K562 (cell line): ENCODE results near the gene SLC6A4. TPM values are rescaled to one million over a fixed set of nuclear protein-coding genes. Genes with fewer than 3 reads are reported as not detected.

Experiments used
- ATAC-seq: fragments of 200-7000 bp; cut with Tn5 transposase; 3 replicates; pipeline ENCODE4 v1.9.1; 2020; ENCODE audit warnings: moderate library complexity
- BruUV-seq: library from RNA; stranded (reverse); fragments of 400-500 nt; replicated peaks from 2 replicates; lab custom pipeline; 2021; lab: Mats Ljungman, UMichigan
- CTCF ChIA-PET: fragments of 300-600 bp; formaldehyde crosslinking; extraction: SDS; loops from one replicate; lab custom pipeline; 2021; ENCODE audit warnings: low intra/inter-chr PET ratio; lab: Yijun Ruan, JAX
- POLR2A ChIA-PET: fragments of 300-600, 350-650 bp; sonication (Branson Sonifier 250); formaldehyde crosslinking; extraction: SDS; loops from one replicate; lab custom pipeline; 2021; ENCODE audit warnings: antibody characterized with exemption, inconsistent platforms; lab: Yijun Ruan, JAX
- DNase-seq, 4 experiments: peaks; one replicate each; pipeline versions ENCODE4 v3.0.0 to v3.0.0-alpha.2; 2011 to 2018; ENCODE audit warnings: low spot score in 3 of 4, mixed read lengths in 3 of 4; ENCODE audit errors: extremely low read depth in 1 of 4
- FAIRE-seq: peaks from 2 replicates; lab custom pipeline; 2011; peaks lifted over from hg19 to GRCh38; lab: Jason Lieb, UNC
- H2AFZ ChIP-seq: 2 replicates; pipeline ENCODE4 v1.6.0; 2011; ENCODE audit warnings: low read depth, low read length, control low read depth, inconsistent platforms
- H3K27ac ChIP-seq: fragments of 200-600 bp; 3 replicates; pipeline ENCODE4 v1.8.0; 2011; ENCODE audit warnings: low read depth, mild to moderate bottlenecking, control low read depth, inconsistent platforms, low read length, moderate library complexity, mixed read lengths; ENCODE audit errors: extremely low read depth
- H3K27me3 ChIP-seq, 2 experiments: fragments of 300-600 bp in 1 of 2; 2 replicates in 1 of 2; 3 replicates in 1 of 2; pipeline versions ENCODE4 v1.6.0 to v1.8.0; 2011; ENCODE audit warnings: inconsistent platforms in 2 of 2, low read length in 2 of 2, mild to moderate bottlenecking in 1 of 2, mixed read lengths in 1 of 2, moderate library complexity in 1 of 2; ENCODE audit not compliant: control insufficient read depth in 2 of 2, insufficient read depth in 2 of 2
- H3K36me3 ChIP-seq: fragments of 300-600 bp; 3 replicates; pipeline ENCODE4 v1.8.0; 2011; ENCODE audit warnings: mild to moderate bottlenecking, low read length, inconsistent platforms; ENCODE audit not compliant: control insufficient read depth, insufficient read depth
- H3K4me1 ChIP-seq, 2 experiments: fragments of 200-600 bp in 1 of 2; replicated peaks in 1 of 2; 2 replicates in 1 of 2; 3 replicates in 1 of 2; pipeline versions ENCODE4 v1.5.1 to v1.8.0; 2011; ENCODE audit warnings: inconsistent platforms in 2 of 2, low read length in 2 of 2, mild to moderate bottlenecking in 1 of 2, mixed read lengths in 1 of 2, moderate library complexity in 1 of 2; ENCODE audit not compliant: control insufficient read depth in 2 of 2, insufficient read depth in 2 of 2
- H3K4me2 ChIP-seq: 2 replicates; pipeline ENCODE4 v1.6.1; 2011; ENCODE audit warnings: low read length, control low read depth, inconsistent platforms, mixed read lengths; ENCODE audit not compliant: insufficient read depth
- H3K4me3 ChIP-seq: fragments of 200-600 bp; sonication (generic), shearing (Covaris generic); 2 replicates; pipeline ENCODE4 v1.5.1; 2016; ENCODE audit warnings: control low read depth, inconsistent platforms
- H3K79me2 ChIP-seq: fragments of 200-600 bp; 3 replicates; pipeline ENCODE4 v1.8.0; 2011; ENCODE audit warnings: low read length, inconsistent platforms; ENCODE audit not compliant: control insufficient read depth, insufficient read depth
- H3K9ac ChIP-seq, 2 experiments: 2 replicates each; pipeline versions ENCODE4 v1.6.0 to v1.6.1; 2011; ENCODE audit warnings: low read depth in 2 of 2, low read length in 2 of 2, control low read depth in 1 of 2, inconsistent platforms in 1 of 2, mild to moderate bottlenecking in 1 of 2, mixed read lengths in 1 of 2; ENCODE audit not compliant: insufficient read depth in 1 of 2
- H3K9me1 ChIP-seq: one replicate; pipeline ENCODE4 v1.6.0; 2011; ENCODE audit warnings: inconsistent platforms, mild to moderate bottlenecking, low read length, moderate library complexity; ENCODE audit not compliant: control insufficient read depth, insufficient read depth
- H3K9me3 ChIP-seq: replicated peaks from 2 replicates; pipeline ENCODE4 v1.5.1; 2011; ENCODE audit warnings: low read depth, low read length, inconsistent platforms; ENCODE audit not compliant: control insufficient read depth, insufficient read depth
- H4K20me1 ChIP-seq: replicated peaks from 2 replicates; pipeline ENCODE4 v1.6.1; 2011; ENCODE audit warnings: low read length, inconsistent platforms, mixed read lengths; ENCODE audit not compliant: control insufficient read depth, insufficient read depth
- ATF2 ChIP-seq: sonication (generic); formaldehyde crosslinking; IDR thresholded peaks from 2 replicates; pipeline ENCODE4 v1.8.1; 2022; ENCODE audit warnings: missing genetic modification reagents
- FOXA3 ChIP-seq, 2 experiments: fragments of 450-650 bp in 1 of 2; sonication (generic) in 1 of 2; formaldehyde crosslinking; IDR thresholded peaks in 1 of 2; conservative IDR thresholded peaks in 1 of 2; 2 replicates each; pipeline versions ENCODE4 v1.4.0 to v1.8.0; 2020 to 2022; ENCODE audit warnings: mild to moderate bottlenecking in 2 of 2, missing genetic modification reagents in 1 of 2
- HMGN3 ChIP-seq: IDR thresholded peaks from 2 replicates; pipeline ENCODE4 v1.6.1; 2011; ENCODE audit warnings: borderline replicate concordance, low read depth, mild to moderate bottlenecking, mixed read lengths, low read length; ENCODE audit not compliant: insufficient read length; ENCODE audit errors: extremely low read depth
- KLF13 ChIP-seq: fragments of 450-650 bp; IDR thresholded peaks from 2 replicates; pipeline ENCODE4 v1.6.1; 2016; ENCODE audit warnings: missing genetic modification characterization, low read depth, mild to moderate bottlenecking, missing compliant biosample characterization, moderate library complexity, borderline replicate concordance
- NFIC ChIP-seq: fragments of 450-650 bp; IDR thresholded peaks from 2 replicates; pipeline ENCODE4 v1.6.1; 2017; ENCODE audit warnings: mild to moderate bottlenecking, inconsistent platforms
- SAFB2 ChIP-seq: fragments of 200-400 bp; formaldehyde crosslinking; IDR thresholded peaks from 2 replicates; pipeline ENCODE4 v1.6.1; 2018; ENCODE audit warnings: borderline replicate concordance, low read length, low read depth, moderate library complexity; ENCODE audit not compliant: severe bottlenecking
- SIN3A ChIP-seq, 2 experiments: fragments of 150-350 bp in 1 of 2; IDR thresholded peaks; 2 replicates each; pipeline ENCODE4 v1.6.1; 2011 to 2016; ENCODE audit warnings: borderline replicate concordance in 2 of 2, low read depth in 2 of 2, low read length in 2 of 2, mild to moderate bottlenecking in 2 of 2, moderate library complexity in 2 of 2; ENCODE audit not compliant: control insufficient read depth in 1 of 2
- SRSF3 ChIP-seq: fragments of 200-400 bp; formaldehyde crosslinking; IDR thresholded peaks from 2 replicates; pipeline ENCODE4 v1.6.1; 2016; ENCODE audit warnings: mild to moderate bottlenecking, low read length, moderate library complexity; ENCODE audit not compliant: insufficient read depth
- TAL1 ChIP-seq: fragments of 450-650 bp; IDR thresholded peaks from 2 replicates; pipeline ENCODE4 v1.6.1; 2016; ENCODE audit warnings: mild to moderate bottlenecking
- ZFP36 ChIP-seq: fragments of 150-350 bp; IDR thresholded peaks from 2 replicates; pipeline ENCODE4 v1.6.1; 2018; ENCODE audit warnings: low read length, low read depth; ENCODE audit not compliant: partially characterized antibody
- WGBS: fragments of 100-300 bp; shearing (Covaris generic); methylation state at CpG from one replicate; pipeline ENCODE4 v1.1.6; 2016; ENCODE audit warnings: low coverage, mixed read lengths; ENCODE audit not compliant: insufficient coverage; ENCODE audit errors: missing lambda C conversion rate; 5-methylcytosine and 5-hydroxymethylcytosine counted together
- in situ Hi-C: fragments of 300-500 bp; cut with MboI; formaldehyde crosslinking; loops from 4 replicates; pipeline ENCODE4 v1.15.0; 2018; ENCODE audit warnings: inconsistent platforms, mixed read lengths
- intact Hi-C: fragments of 100-400 bp; cut with micrococcal nuclease; formaldehyde crosslinking; loops from 2 replicates; pipeline ENCODE4 v1.14.2; 2022
- polyA plus RNA-seq, 8 experiments: library from polyadenylated mRNA; depleted of rRNA in 4 of 8; stranded (reverse) in 5 of 8; unstranded in 3 of 8; fragments of >200 nt; fragmentation: Nextera tagmentation in 2 of 8; fragmentation: Illumina TruSeq in 1 of 8; extraction: Ambion mirVana in 2 of 8; extraction: Trizol in 1 of 8; gene quantifications; 2 replicates each; pipeline versions ENCODE4 v1.2.1 to v1.2.3, GENCODE V29; 2011 to 2014; ENCODE audit warnings: inconsistent platforms in 1 of 8, missing spikeins in 1 of 8
- total RNA-seq, 7 experiments: library from RNA; depleted of rRNA in 6 of 7; stranded (reverse); fragments of >200 nt in 6 of 7; fragmentation: Illumina TruSeq in 2 of 7; extraction: Trizol in 2 of 7; gene quantifications; 2 replicates each; pipeline versions ENCODE4 v1.2.1 to v1.2.3, GENCODE V29; 2011 to 2021; ENCODE audit warnings: low replicate concordance in 1 of 7
- TF ChIP-seq, protein P1 (sequence below): fragments of 250-450 bp; sonication (Bioruptor Pico); IDR thresholded peaks from 2 replicates; pipeline ENCODE4 v1.4.0; 2020; ENCODE audit warnings: mild to moderate bottlenecking, moderate library complexity
- TF ChIP-seq, protein P2 (sequence below): sonication (generic); formaldehyde crosslinking; IDR thresholded peaks from 2 replicates; pipeline ENCODE4 v1.4.0; 2020; ENCODE audit warnings: mild to moderate bottlenecking, missing genetic modification reagents

SLC6A4 gene
- total and polyA plus RNA-seq, 9 of the 15 experiments (the other 6 are each of a cell fraction or from before 2014, with no cell fraction given) = 0.05 to 0.09 (median 0.07) TPM; not detected in 6

GRCh38 chr17:30208214-30208613, 27.3 kb downstream of the SLC6A4 start:
- H3K9me3 ChIP-seq = no peaks in the 10 kb centered on the region
- H4K20me1 ChIP-seq = no peaks in the 10 kb centered on the region
- DNase-seq (no peak), FAIRE-seq (no peak), ATAC-seq (no peak)
- H3K79me2 ChIP-seq = no peaks in the 10 kb centered on the region
- H3K4me2 ChIP-seq = no peak overlapping the region
- ChIA-PET POLR2A (no interaction called here), CTCF (no interaction called here)
- H2AFZ ChIP-seq = no peak overlapping the region
- H3K27ac ChIP-seq = no peak overlapping the region
- H3K9me1 ChIP-seq = no peaks in the 10 kb centered on the region
- peaks cover 9 to 32% of the 10 kb centered on the region in 2 experiments; a peak in 4 of 5 replicates for H3K27me3 ChIP-seq
- 10% methylated on average over 3 of the region's 3 CpGs for WGBS
- TF ChIP-seq ZFP36 (no peak), FOXA3 (CRISPR knock-in tag; conservative IDR thresholded peaks at IDR 0.05 in 1 of 2, IDR thresholded peaks at IDR 0.05 in 1 of 2) (no peak), HMGN3 (no peak), ATF2 (CRISPR knock-in tag) (no peak), NFIC (no peak), SAFB2 (no peak), KLF13 (tag) (no peak), SIN3A (IDR thresholded peaks at IDR 0.05; ENCODE audit: borderline replicate concordance in 2 of 2, control insufficient read depth in 1 of 2, low read depth in 2 of 2, low read length in 2 of 2) (no peak), TAL1 (no peak), SRSF3 (no peak)
- TF ChIP-seq, protein P1, sequence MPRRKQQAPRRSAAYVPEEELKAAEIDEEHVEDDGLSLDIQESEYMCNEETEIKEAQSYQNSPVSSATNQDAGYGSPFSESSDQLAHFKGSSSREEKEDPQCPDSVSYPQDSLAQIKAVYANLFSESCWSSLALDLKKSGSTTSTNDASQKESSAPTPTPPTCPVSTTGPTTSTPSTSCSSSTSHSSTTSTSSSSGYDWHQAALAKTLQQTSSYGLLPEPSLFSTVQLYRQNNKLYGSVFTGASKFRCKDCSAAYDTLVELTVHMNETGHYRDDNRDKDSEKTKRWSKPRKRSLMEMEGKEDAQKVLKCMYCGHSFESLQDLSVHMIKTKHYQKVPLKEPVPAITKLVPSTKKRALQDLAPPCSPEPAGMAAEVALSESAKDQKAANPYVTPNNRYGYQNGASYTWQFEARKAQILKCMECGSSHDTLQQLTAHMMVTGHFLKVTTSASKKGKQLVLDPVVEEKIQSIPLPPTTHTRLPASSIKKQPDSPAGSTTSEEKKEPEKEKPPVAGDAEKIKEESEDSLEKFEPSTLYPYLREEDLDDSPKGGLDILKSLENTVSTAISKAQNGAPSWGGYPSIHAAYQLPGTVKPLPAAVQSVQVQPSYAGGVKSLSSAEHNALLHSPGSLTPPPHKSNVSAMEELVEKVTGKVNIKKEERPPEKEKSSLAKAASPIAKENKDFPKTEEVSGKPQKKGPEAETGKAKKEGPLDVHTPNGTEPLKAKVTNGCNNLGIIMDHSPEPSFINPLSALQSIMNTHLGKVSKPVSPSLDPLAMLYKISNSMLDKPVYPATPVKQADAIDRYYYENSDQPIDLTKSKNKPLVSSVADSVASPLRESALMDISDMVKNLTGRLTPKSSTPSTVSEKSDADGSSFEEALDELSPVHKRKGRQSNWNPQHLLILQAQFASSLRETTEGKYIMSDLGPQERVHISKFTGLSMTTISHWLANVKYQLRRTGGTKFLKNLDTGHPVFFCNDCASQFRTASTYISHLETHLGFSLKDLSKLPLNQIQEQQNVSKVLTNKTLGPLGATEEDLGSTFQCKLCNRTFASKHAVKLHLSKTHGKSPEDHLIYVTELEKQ (CRISPR knock-in tag) = no peak
- TF ChIP-seq, protein P2, sequence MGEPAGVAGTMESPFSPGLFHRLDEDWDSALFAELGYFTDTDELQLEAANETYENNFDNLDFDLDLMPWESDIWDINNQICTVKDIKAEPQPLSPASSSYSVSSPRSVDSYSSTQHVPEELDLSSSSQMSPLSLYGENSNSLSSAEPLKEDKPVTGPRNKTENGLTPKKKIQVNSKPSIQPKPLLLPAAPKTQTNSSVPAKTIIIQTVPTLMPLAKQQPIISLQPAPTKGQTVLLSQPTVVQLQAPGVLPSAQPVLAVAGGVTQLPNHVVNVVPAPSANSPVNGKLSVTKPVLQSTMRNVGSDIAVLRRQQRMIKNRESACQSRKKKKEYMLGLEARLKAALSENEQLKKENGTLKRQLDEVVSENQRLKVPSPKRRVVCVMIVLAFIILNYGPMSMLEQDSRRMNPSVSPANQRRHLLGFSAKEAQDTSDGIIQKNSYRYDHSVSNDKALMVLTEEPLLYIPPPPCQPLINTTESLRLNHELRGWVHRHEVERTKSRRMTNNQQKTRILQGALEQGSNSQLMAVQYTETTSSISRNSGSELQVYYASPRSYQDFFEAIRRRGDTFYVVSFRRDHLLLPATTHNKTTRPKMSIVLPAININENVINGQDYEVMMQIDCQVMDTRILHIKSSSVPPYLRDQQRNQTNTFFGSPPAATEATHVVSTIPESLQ (CRISPR knock-in tag) = no peak
- no peak overlapping the region for H3K9ac ChIP-seq
- H3K36me3 ChIP-seq = no peaks in the 10 kb centered on the region
- in situ Hi-C loops (no loop called here), intact Hi-C loops (loop anchor here (10.0 kb wide), 1 partner anchor 103 kb away; no protein-coding TSS in a partner anchor)
- peaks cover 4 to 7% of the 10 kb centered on the region in 2 experiments; a peak in 3 of 5 replicates for H3K4me1 ChIP-seq
- no TSS peak for BruUV-seq
- H3K4me3 ChIP-seq = no peak overlapping the region
